CD4-positive, alpha-beta T cell treated with Interferon gamma for 1 hour (primary cell): ENCODE data around the gene SYNGR4.
"Not testable (repeated sequence)": the region's sequence is repeated elsewhere in the genome, so short reads cannot be mapped to it uniquely, and the experiment has no call there.

Experiments
- DNase-seq: peaks from one replicate; pipeline ENCODE4 v3.0.0-alpha.2; 2020

SYNGR4 gene, protein sequence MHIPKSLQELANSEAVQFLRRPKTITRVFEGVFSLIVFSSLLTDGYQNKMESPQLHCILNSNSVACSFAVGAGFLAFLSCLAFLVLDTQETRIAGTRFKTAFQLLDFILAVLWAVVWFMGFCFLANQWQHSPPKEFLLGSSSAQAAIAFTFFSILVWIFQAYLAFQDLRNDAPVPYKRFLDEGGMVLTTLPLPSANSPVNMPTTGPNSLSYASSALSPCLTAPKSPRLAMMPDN

DNA sequence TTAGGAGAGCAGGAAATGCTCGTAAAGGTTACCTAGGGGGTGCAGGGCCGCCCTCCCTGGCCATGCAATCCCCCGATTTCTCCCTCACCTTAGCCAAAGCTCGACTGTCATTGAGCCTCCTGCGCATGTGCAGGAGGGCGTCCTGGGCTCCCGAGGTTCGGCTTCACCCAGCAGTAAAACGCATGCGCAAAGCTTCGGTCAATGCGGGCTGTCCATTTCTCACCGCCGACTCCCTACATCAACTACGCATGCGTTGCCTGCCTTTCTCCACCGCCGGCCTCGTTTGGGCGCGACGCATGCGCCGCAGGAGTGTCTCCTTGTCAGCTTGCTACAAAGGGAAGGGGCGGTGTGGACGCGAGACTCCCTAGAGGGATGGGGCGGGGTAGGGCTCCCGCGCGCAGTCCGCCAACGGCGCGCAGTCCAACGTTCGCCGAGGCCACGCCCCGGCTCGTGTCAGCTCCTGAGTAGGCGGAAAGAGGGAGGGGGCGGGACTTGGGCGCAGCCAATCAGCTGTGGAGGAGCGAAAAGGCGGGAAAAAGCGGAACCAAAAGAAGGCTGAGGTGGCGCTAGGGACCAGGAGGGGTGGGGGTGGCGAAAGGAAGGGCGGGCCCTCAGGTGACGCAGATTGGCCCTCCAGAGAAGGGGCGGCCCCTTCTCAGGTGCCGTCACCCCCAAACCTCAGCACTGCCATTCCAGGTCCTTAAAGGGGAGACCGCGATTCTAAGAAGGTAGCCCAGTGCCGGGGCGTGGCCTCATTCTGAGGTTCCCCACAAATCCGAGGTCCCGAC lies at the start of gene SYNGR4, which contains the start of gene TMEM143:
SYNGR4 (plus strand) TSS at position 558 of the 788 bp plus-strand sequence. CDS start 1,476 bp downstream, outside the sequence.
TMEM143 (minus strand) TSS at position 131 of the 788 bp plus-strand sequence; CDS start at position 111, 20 bp downstream.
- peak; percentile 100 for DNase-seq

DNA sequence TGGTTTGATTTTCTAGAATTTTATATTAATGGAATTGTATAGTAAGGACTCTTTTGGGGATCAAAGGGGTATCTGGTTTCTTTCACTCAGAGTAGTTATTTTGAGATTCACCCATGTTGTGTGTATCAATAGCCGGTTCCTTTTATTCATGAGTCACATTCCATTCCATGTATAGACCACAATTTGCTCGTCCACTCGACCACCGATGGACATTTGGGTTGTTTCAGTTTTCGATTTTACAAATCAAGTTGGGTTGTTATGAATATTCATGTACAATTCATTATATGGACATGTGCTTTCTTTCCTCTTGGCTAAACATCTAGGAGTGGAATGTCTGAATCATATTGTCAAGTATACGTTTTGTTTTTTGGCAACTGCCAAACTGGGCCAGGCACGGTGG lies 48.5 kb upstream of the SYNGR4 start:
- no peak for DNase-seq

- DNase-seq, result not testable (repeated sequence)
These were observed 46.5 kb upstream of the SYNGR4 start for GRCh38 chr19:48317708-48317960.

DNA sequence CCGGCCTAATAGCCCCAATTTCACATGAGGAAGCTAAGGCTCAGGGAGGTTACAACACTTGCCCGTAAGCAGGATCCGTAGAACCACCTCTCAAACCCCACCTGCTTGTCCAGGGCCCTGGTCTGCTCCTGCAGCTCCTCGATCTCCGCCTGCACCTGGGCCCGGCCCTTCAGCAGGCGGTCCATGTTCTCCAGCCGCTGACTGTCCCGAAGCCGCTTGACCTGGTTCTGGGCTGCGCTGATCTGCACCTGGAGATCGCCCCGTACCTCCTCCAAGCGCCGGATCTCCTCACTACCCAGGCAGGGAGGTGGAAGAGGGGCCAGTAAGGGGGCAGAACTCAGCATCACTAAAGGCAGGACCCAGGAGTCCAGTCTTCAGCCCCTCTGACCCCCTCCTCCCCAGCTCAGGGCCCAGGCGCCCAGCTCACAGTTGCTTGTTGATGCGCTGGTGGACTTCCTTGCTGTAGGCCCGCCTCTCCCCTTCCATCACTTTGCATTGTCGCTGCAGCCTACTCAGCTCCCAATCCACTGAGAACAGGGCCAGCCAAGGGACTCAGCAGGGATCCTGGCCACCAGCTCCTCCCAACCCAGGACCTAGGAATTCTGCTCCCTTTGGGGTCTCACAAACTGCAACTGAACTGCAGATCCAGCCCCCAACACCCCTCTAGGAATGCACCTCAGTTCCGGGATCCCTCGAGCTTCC lies 45.7 kb upstream of the SYNGR4 start:
- DNase-seq, result no peak

DNA sequence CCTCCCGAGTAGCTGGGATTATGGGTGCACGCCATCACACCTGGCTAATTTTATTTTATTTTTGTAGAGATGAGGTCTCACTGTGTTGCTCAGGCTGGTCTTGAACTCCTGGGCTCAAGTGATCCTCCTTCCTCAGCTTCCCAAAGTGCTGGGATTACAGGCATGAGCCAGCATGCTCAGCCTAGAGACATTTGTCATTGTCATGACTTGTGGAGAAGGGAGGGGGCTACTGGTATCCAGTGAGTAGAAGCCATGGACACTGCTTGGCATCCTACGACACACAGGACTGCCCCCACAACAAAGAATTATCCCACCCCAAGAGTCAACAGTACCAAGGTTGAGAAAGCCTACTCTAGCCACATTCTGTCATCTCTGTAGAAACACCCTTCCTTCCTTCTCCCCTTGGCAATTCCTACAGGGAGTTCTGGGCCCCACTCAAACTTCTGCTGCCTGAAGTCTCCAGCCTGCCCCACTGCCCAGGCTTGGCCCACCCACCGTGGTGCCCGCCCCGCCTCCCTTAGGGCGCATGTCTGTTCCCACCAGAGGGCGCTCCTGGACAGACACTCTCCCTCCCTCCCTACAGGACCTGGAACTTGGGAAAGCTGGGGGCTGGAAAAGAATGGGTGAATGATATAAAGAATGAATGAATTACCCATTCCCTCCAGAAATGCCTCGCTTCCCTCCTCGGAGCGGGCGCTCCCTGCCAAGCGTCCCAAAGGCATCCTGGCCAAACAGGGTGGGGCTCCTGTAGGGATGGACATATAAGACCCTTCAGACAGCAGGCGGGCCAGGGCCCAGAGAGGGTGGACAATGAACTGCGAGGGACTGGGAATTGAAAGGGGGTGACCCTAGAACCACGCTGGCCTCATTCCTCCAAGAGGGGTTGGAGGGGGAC lies 44.3 kb upstream of the SYNGR4 start:
- DNase-seq, result peak; percentile 72

DNA sequence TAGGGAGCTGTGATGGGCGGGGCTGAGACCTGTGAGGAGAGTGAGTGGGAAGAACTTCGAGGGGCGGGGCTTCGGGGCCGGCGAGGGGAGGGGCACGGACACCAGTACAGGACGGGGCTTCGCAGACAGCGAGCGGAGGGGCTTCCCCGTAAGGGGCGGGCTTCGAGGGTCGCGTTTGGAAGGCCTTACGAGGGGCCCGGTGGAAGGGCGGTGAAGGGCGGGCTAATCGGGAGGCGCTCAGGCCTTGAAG lies 42.9 kb upstream of the SYNGR4 start:
- DNase-seq, result peak; percentile 99

DNA sequence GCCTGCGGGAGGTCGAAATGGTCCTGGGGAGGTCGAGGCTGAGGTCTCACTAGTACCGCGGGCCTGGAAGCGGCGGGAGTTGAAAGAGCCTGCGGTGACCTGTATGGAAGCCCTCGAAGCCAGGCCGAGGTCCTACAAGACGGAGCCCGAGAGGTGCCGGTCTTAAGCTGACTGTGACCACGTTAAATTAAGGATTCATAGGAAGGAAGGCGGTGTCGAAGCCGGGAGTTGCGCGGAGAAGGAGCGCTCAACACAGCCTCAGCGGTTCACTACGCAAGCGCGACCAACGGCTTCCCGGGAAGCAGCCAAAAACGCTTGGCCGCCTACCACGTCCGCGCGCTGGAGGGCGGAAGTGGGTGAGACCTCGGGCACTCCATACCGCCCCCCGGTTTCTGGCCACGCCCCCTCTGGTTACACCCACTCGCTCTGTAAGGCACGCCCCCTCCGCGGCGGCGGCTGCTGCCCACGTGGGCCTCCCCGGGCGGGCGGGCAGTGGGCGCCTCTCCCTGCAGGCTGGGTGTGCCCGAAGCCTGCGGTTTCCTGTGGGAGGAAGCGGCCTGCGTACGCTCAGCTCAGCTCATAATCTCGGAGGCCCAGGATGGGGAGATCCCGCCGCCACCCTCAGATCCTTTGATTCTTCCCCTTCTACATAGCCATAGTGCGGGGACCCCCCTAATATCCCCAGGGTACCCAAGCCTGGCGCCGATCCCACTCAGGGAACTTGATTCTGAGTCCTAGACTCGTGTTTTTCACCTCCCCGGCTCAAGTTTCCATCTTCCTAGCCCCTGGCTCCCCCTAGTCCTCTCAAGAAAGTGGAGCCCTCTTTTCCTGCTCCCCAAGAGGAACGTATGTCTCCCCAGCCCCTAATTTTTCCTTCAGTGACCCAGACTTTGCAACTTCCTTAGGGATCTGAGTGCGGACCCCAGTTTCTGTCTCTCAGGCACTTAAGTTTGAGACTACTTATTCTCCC lies 42.3 kb upstream of the SYNGR4 start:
- DNase-seq, result peak; percentile 99

GRCh38 chr19:48325265-48325910 lies 38.8 kb upstream of the SYNGR4 start, which contains the start of gene EMP3:
Gene EMP3 (plus strand): TSS chr19:48325552. CDS start chr19:48326845, 1,293 bp downstream.
- DNase-seq, result peak; percentile 89

- DNase-seq, result peak; percentile 36
These were observed 34.8 kb upstream of the SYNGR4 start for GRCh38 chr19:48329167-48329891.

DNA sequence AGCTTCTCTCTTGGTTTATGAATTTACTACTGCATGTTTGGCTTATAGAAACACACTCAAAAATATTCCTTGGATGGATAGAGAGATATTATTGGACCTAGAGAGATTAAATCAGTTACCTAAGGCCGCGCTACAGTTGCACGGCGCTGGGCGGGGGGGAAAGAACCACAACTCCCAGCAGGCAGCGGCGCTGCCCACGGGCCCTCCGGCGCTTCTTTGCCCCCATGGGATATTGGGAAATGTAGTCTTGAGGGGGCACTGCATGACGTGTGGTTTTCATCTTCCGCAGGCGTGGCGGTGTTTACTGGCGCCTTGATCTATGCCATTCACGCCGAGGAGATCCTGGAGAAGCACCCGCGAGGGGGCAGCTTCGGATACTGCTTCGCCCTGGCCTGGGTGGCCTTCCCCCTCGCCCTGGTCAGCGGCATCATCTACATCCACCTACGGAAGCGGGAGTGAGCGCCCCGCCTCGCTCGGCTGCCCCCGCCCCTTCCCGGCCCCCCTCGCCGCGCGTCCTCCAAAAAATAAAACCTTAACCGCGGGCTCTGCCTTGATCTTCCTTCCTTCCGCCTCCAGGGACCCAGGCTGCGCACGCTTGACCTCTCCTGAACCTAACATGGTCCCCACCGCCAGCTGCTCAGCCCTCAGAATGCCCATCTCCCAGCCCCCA lies 34.0 kb upstream of the SYNGR4 start:
- peak; percentile 87 for DNase-seq

GRCh38 chr19:48332351-48332661 lies 31.9 kb upstream of the SYNGR4 start:
- no peak for DNase-seq

- DNase-seq, result peak; percentile 99
These were observed 31.3 kb upstream of the SYNGR4 start for GRCh38 chr19:48332662-48333466.

- DNase-seq, result peak; percentile 95
These were observed 30.4 kb upstream of the SYNGR4 start for GRCh38 chr19:48333467-48334384.

- DNase-seq, result no peak
These were observed 25.9 kb upstream of the SYNGR4 start for GRCh38 chr19:48338253-48338755.

GRCh38 chr19:48338802-48339503 lies 25.2 kb upstream of the SYNGR4 start:
- DNase-seq, result no peak

- no peak for DNase-seq
These were observed 23.2 kb upstream of the SYNGR4 start for GRCh38 chr19:48340995-48341394.
